Hippocampal formation (tissue), 2 donors: ENCODE measurements around the gene MAN1A2.
"Not testable (repeated sequence)": the region's sequence is repeated elsewhere in the genome, so short reads cannot be mapped to it uniquely, and the experiment has no call there.

Experiments
- DNase-seq, 2 donors: peaks; one replicate each; lab custom pipeline; 2025; lab: John Stamatoyannopoulos, UW

MAN1A2 gene

GRCh38 chr1:117367046-117368025 is at the start of gene MAN1A2:
TSS of gene MAN1A2 (plus strand) at chr1:117367449. CDS start at chr1:117368184, 735 bp downstream.
- DNase-seq = peak; percentile 66 to 84

DNA sequence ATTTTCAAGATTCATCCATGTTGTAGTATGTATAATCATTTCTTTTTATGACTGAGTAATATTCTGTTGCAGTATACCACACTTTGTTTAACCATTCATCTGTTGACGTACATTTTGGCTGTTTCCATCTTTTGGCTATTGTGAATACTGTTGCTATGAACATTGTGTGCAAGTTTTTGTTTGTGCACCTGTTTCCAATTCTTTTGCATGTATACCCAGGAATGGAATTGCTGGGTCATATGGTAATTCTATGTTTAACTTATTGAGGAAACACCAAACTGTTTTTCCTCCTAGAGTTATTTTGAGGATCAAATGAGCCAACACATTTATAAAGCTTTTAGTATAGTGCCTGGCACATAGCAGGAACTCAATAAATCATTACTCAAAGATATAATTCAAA is 49.2 kb upstream of the MAN1A2 start:
- no peak for DNase-seq

- no peak for DNase-seq
These were observed 48.8 kb upstream of the MAN1A2 start for GRCh38 chr1:117318426-117318825.

- no peak for DNase-seq
These were observed 46.7 kb upstream of the MAN1A2 start for GRCh38 chr1:117320515-117320914.

GRCh38 chr1:117321680-117322609 is 45.3 kb upstream of the MAN1A2 start:
- DNase-seq = no peak

GRCh38 chr1:117324357-117324756 is 42.9 kb upstream of the MAN1A2 start:
- DNase-seq = no peak

- DNase-seq = not testable (repeated sequence)
These were observed 41.2 kb upstream of the MAN1A2 start for GRCh38 chr1:117326035-117326434.

DNA sequence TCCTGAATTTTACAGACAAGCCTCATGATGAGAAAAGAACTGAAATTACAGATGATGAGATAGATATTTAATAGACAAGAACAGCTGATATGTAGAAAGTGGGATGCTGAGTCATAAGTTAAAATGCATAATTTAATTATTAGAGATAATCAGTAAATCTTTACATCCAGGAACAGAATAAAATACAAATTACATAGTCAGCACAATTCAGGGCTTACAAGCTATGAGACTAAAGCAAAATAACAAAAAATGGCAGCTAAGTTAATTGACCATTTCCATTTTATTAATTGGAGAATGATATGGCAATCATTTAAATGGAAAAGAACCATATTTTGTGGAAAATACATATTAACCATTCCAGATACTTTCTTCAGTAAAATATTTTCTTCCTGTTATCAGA is 40.2 kb upstream of the MAN1A2 start:
- DNase-seq = no peak

DNA sequence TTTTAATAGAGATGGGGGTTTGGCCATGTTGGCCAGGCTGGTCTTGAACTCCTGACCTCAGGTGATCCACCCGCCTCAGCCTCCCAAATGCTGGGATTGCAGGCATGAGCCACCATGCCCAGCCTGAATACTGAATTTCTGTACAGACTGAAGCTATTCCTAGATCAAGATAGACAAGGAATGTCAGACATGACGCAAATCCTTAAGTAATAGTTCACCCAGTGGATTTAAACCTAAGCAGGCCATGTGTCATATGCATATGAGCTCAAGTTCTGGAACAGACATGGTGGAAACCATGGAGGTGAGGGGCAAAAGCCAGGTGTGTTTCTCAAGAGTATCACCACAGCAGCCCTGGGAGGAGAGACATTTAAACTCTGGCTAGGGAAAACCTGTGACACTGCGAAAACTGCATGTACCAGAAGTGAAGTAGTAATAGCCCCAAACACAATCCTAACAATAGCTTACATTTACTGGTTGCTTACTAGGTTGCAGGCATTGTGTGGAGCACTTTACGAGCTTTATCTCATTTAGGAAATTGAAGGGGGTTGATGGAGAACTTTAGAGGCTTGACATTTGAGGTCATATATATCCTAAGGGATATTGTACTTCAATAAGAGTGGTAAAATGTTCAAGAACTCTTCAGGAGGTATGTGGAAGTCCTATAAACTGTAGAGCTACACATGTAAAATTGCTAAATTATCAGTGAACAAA is 31.7 kb upstream of the MAN1A2 start:
- no peak for DNase-seq

DNA sequence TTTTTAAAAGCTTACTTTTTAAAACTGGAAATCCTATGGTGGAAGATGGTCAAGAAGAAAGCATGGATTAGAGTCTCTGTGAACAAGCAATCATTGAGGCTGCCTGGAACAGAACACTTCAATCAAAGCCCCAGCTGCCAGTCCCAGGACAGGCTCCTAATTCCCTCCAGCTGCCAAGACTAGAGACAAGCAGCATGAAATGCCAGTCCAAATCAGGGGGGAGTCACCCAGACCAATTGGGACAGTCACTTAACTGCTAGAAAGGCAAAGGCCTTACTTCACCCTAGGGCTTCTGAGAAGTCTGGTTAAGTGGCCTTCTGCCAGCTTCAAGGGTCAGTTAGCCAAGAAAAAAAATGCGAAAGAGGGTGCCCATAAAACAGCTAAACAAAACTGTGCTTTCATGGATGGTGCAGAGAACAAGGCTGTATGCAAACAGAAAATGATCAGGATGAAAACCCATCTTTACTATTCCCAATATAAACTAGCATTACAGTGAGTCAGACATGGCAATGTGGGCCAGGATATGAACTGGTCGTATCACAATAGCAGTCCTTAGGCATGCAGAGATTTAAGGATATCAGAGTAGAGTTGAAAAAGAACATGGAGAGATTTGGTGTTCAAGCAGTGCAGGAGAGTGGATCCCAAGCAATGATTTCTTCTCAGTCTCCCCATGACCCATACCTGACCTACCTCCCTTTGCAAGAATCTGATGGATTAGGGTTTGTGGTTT is 31.0 kb upstream of the MAN1A2 start:
- DNase-seq = peak; percentile 15 to 21

DNA sequence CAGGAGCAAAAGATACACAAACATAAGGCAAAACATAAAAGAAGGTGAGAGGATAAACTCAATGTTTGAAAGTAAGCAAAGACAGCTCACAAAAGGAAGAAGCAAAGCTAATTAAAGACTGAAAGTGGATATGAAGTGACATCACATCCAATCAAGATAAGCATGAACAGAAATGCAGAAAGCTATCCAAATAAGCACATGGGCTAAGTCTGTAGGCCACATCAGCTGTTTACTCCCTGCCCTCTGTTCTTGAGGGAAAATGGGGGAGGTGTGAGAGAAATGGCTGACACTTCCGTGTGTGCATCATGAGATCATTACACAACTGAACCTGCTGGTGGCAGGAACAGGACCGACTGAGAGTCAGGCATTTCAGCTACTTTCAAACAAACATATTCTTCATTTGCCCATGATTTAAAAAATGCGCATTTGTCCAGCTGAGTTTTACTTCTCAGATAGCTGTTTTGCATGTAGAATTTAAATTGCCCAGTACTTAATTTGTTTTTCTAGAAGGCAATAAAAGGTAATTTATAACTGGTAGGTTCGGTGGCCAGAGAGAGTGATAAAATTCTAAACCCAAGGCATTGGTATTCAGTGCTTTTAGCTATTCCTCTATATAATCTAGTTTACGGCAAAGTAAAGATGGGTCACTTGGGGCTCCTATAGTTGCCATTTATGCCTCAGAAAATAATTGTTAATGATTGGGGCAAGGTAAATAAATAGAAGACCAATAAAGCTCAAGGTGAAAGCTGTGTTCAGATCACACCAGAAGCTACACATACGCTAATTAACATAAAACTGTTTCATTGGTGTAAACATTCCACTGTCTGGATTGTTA is 27.2 kb upstream of the MAN1A2 start:
- DNase-seq = no peak

GRCh38 chr1:117341123-117341522 is 26.1 kb upstream of the MAN1A2 start:
- DNase-seq = no peak

- DNase-seq = no peak
These were observed 24.9 kb upstream of the MAN1A2 start for GRCh38 chr1:117342397-117342796.

DNA sequence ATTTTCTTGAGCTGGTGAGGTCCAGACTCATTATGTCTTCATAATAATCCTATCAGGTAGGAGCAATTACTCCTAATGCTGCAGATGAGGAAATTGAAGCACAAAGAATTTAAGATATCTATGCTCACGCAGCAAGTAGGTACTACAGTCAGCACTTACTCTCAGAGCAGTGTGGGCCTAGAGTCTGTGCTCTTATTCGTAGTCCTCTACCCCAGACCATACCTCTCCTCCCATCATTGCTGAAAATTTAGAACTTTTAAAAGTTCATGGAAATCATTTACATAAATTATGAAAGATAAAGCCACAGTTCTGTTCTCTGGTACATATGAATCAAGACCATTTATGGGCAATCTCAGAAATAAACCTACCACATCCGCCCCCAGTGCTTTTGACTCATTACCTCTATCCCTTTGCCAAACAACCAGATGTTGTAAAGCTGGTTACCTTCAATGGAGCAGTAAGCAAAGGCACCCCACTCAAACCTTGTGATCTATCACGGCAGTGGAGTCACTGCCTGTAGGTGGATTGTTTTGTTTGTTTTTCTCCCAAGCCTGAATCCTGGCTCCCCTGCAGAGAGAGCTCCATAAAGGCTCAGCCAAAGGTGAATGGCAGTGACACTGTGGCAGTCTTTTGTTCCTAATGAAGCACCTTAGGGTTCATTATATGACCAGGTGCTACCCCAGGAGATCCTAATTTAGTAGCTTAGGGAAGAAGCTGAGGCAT is 20.9 kb upstream of the MAN1A2 start:
- DNase-seq = no peak

GRCh38 chr1:117347907-117348306 is 19.3 kb upstream of the MAN1A2 start:
- DNase-seq = no peak

- not testable (repeated sequence) for DNase-seq
These were observed 14.6 kb upstream of the MAN1A2 start for GRCh38 chr1:117352695-117353094.

GRCh38 chr1:117357833-117358603 is 9.2 kb upstream of the MAN1A2 start:
- not testable (repeated sequence) for DNase-seq

DNA sequence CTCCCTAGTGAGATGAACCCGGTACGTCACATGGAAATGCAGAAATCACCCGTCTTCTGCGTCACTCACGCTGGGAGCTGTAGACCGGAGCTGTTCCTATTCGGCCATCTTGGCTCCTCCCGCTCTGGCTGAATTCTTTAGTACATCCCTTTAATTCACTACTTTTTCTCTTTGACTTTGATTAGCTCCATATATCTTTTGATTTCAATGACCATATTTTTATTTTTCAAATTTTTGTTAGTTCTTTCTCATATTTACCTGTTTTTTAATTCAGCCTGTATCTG is 8.7 kb upstream of the MAN1A2 start:
- DNase-seq = not testable (repeated sequence)
